IMR-90 (cell line): ENCODE measurements around the gene TP53BP2. TPM values are rescaled to one million over a fixed set of nuclear protein-coding genes. Genes with fewer than 3 reads are reported as not detected.

Source experiments
- ATAC-seq: fragments of 200-7000 bp; cut with Tn5 transposase; 2 replicates; pipeline ENCODE4 v1.9.1; 2020; ENCODE audit warnings: low read depth, mild to moderate bottlenecking, moderate library complexity
- BruUV-seq: library from RNA; stranded (reverse); fragments of 400-500 nt; replicated peaks from 2 replicates; lab custom pipeline; 2021; lab: Mats Ljungman, UMichigan
- CTCF ChIA-PET: fragments of 300-600 bp; formaldehyde crosslinking; extraction: SDS; loops from one replicate; lab custom pipeline; 2021; ENCODE audit warnings: antibody characterized with exemption; lab: Yijun Ruan, JAX
- POLR2A ChIA-PET: fragments of 300-600 bp; sonication (Branson Sonifier 250); formaldehyde crosslinking; loops from one replicate; lab custom pipeline; 2022; ENCODE audit warnings: antibody characterized with exemption; ENCODE audit not compliant: unreplicated experiment; lab: Charles Lee
- DNase-seq: peaks from one replicate; pipeline ENCODE4 v3.0.0; 2013
- H2AFZ ChIP-seq: replicated peaks from 2 replicates; pipeline ENCODE3; 2013; ENCODE audit warnings: low read length, mild to moderate bottlenecking; ENCODE audit not compliant: poor library complexity
- H2AK5ac ChIP-seq: 2 replicates; pipeline ENCODE4 v1.6.1; 2013; ENCODE audit warnings: low read depth, low read length, inconsistent platforms
- H2AK9ac ChIP-seq: replicated peaks from 2 replicates; pipeline ENCODE3; 2013; ENCODE audit warnings: mild to moderate bottlenecking, low read depth, low read length, moderate library complexity; ENCODE audit not compliant: poor library complexity
- H2BK120ac ChIP-seq: 2 replicates; pipeline ENCODE4 v1.6.1; 2013; ENCODE audit warnings: low read depth, low read length, inconsistent platforms
- H2BK15ac ChIP-seq: 3 replicates; pipeline ENCODE4 v1.6.1; 2013; ENCODE audit warnings: low read depth, low read length, inconsistent platforms
- H2BK20ac ChIP-seq: 2 replicates; pipeline ENCODE4 v1.6.1; 2013; ENCODE audit warnings: low read depth, mild to moderate bottlenecking, inconsistent platforms, low read length, moderate library complexity
- H2BK5ac ChIP-seq: 2 replicates; pipeline ENCODE4 v1.6.1; 2013; ENCODE audit warnings: mild to moderate bottlenecking, low read depth, low read length, inconsistent platforms; ENCODE audit not compliant: poor library complexity, severe bottlenecking
- H3K14ac ChIP-seq: replicated peaks from 2 replicates; pipeline ENCODE4 v1.6.1; 2013; ENCODE audit warnings: low read depth, low read length, inconsistent platforms
- H3K18ac ChIP-seq: 2 replicates; pipeline ENCODE4 v1.6.1; 2013; ENCODE audit warnings: low read depth, low read length, control low read depth
- H3K23ac ChIP-seq: 2 replicates; pipeline ENCODE4 v1.6.1; 2013; ENCODE audit warnings: low read depth, low read length, inconsistent platforms
- H3K27ac ChIP-seq: 2 replicates; pipeline ENCODE4 v1.5.1; 2013; ENCODE audit warnings: mild to moderate bottlenecking, control low read depth, low read length; ENCODE audit not compliant: insufficient read depth
- H3K27me3 ChIP-seq: 2 replicates; pipeline ENCODE4 v1.6.1; 2013; ENCODE audit warnings: low read length; ENCODE audit not compliant: control insufficient read depth, insufficient read depth
- H3K36me3 ChIP-seq: 2 replicates; pipeline ENCODE4 v1.6.1; 2013; ENCODE audit warnings: low read length, mixed read lengths; ENCODE audit not compliant: control insufficient read depth, insufficient read depth
- H3K4ac ChIP-seq: 2 replicates; pipeline ENCODE4 v1.6.1; 2013; ENCODE audit warnings: low read depth, low read length, inconsistent platforms
- H3K4me1 ChIP-seq: 2 replicates; pipeline ENCODE4 v1.6.1; 2013; ENCODE audit warnings: low read length, mixed read lengths; ENCODE audit not compliant: control insufficient read depth, insufficient read depth
- H3K4me2 ChIP-seq: 2 replicates; pipeline ENCODE4 v1.6.1; 2013; ENCODE audit warnings: low read depth, mild to moderate bottlenecking, control low read depth, low read length, moderate library complexity
- H3K4me3 ChIP-seq: 2 replicates; pipeline ENCODE4 v1.5.1; 2013; ENCODE audit warnings: low read depth, mild to moderate bottlenecking, control low read depth, low read length, moderate library complexity; ENCODE audit not compliant: insufficient read depth
- H3K56ac ChIP-seq: 2 replicates; pipeline ENCODE4 v1.6.1; 2013; ENCODE audit warnings: low read length, inconsistent platforms; ENCODE audit not compliant: insufficient read depth; ENCODE audit errors: extremely low read depth
- H3K79me1 ChIP-seq, 2 experiments: 2 replicates each; pipeline ENCODE4 v1.6.1; 2013; ENCODE audit warnings: low read length in 2 of 2, inconsistent platforms in 1 of 2, low read depth in 1 of 2
- H3K9ac ChIP-seq: 2 replicates; pipeline ENCODE4 v1.6.1; 2013; ENCODE audit warnings: low read depth, low read length, control low read depth
- H3K9me1 ChIP-seq: 2 replicates; pipeline ENCODE4 v1.6.1; 2013; ENCODE audit warnings: low read length, inconsistent platforms; ENCODE audit not compliant: insufficient read depth
- H3K9me3 ChIP-seq: 2 replicates; pipeline ENCODE4 v1.6.1; 2013; ENCODE audit warnings: low read length; ENCODE audit not compliant: control insufficient read depth, insufficient read depth
- H4K20me1 ChIP-seq: 2 replicates; pipeline ENCODE4 v1.6.1; 2013; ENCODE audit warnings: low read length, inconsistent platforms; ENCODE audit not compliant: insufficient read depth
- H4K5ac ChIP-seq: 2 replicates; pipeline ENCODE4 v1.6.1; 2013; ENCODE audit warnings: mild to moderate bottlenecking, low read depth, low read length, control low read depth
- H4K8ac ChIP-seq, 2 experiments: 2 replicates each; pipeline ENCODE4 v1.6.1; 2013; ENCODE audit warnings: low read depth in 2 of 2, low read length in 2 of 2, control low read depth in 1 of 2, inconsistent platforms in 1 of 2
- H4K91ac ChIP-seq: 2 replicates; pipeline ENCODE4 v1.6.1; 2013; ENCODE audit warnings: low read depth, low read length, inconsistent platforms; ENCODE audit not compliant: insufficient read depth
- BHLHE40 ChIP-seq: fragments of 150-350 bp; IDR thresholded peaks from 2 replicates; pipeline ENCODE4 v1.6.1; 2016; ENCODE audit warnings: mild to moderate bottlenecking, low read depth, low read length
- CEBPB ChIP-seq: IDR thresholded peaks from 2 replicates; pipeline ENCODE4 v1.6.1; 2012; ENCODE audit warnings: low read depth, low read length, improper control_type of control experiment
- FOS ChIP-seq: fragments of 150-350 bp; IDR thresholded peaks from 2 replicates; pipeline ENCODE4 v1.6.1; 2016; ENCODE audit warnings: low read depth, low read length
- MAFK ChIP-seq: IDR thresholded peaks from 2 replicates; pipeline ENCODE4 v1.6.1; 2012; ENCODE audit warnings: low read depth, low read length, improper control_type of control experiment
- MAZ ChIP-seq: IDR thresholded peaks from 2 replicates; pipeline ENCODE4 v1.6.1; 2012; ENCODE audit warnings: low read depth, mild to moderate bottlenecking, low read length, improper control_type of control experiment, moderate library complexity, borderline replicate concordance
- MXI1 ChIP-seq: IDR thresholded peaks from 2 replicates; pipeline ENCODE4 v1.6.1; 2012; ENCODE audit warnings: low read depth, mild to moderate bottlenecking, low read length, moderate library complexity, borderline replicate concordance
- NFE2L2 ChIP-seq: fragments of 150-350 bp; IDR thresholded peaks from 2 replicates; pipeline ENCODE4 v1.6.1; 2016; ENCODE audit warnings: low read depth, mild to moderate bottlenecking, low read length
- RAD21 ChIP-seq: IDR thresholded peaks from 2 replicates; pipeline ENCODE4 v1.6.1; 2012; ENCODE audit warnings: low read length, improper control_type of control experiment
- RCOR1 ChIP-seq: IDR thresholded peaks from 2 replicates; pipeline ENCODE4 v1.6.1; 2012; ENCODE audit warnings: mild to moderate bottlenecking, low read length, improper control_type of control experiment; ENCODE audit not compliant: insufficient replicate concordance
- RFX5 ChIP-seq: IDR thresholded peaks from 2 replicates; pipeline ENCODE4 v1.8.0; 2012; ENCODE audit warnings: low read depth, mild to moderate bottlenecking, low read length, moderate library complexity
- SMC3 ChIP-seq: fragments of 150-350 bp; IDR thresholded peaks from 2 replicates; pipeline ENCODE4 v1.6.1; 2016; ENCODE audit warnings: low read depth, mild to moderate bottlenecking, antibody characterized with exemption, low read length, moderate library complexity
- USF2 ChIP-seq: fragments of 150-350 bp; IDR thresholded peaks from 2 replicates; pipeline ENCODE4 v1.6.1; 2017; ENCODE audit warnings: mild to moderate bottlenecking, antibody characterized with exemption, low read length, low read depth
- WGBS, 2 experiments: methylation state at CpG; one replicate each; pipeline versions ENCODE4 v1.1.5 to v1.1.7; 2013; ENCODE audit warnings: missing lambda C conversion rate in 2 of 2; ENCODE audit not compliant: insufficient read length in 1 of 2; ENCODE audit errors: extremely low coverage in 2 of 2; 5-methylcytosine and 5-hydroxymethylcytosine counted together
- dilution Hi-C: fragments of 300-500 bp; cut with HindIII; formaldehyde crosslinking; loops from one replicate; pipeline ENCODE4 v1.14.3; 2018; ENCODE audit warnings: low sequenced_read_pairs; ENCODE audit not compliant: unreplicated experiment
- in situ Hi-C: fragments of 300-500 bp; cut with MboI; formaldehyde crosslinking; loops from 3 replicates; pipeline ENCODE4 v1.14.3; 2019; ENCODE audit warnings: low sequenced_read_pairs, inconsistent platforms, mixed read lengths
- intact Hi-C: fragments of 100-400 bp; cut with micrococcal nuclease; formaldehyde crosslinking; loops from 2 replicates; pipeline ENCODE4 v1.10.0; 2022
- polyA plus RNA-seq, 3 experiments: library from polyadenylated mRNA; depleted of rRNA; stranded (reverse); fragments of >200 nt; gene quantifications; 2 replicates each; pipeline ENCODE4 v1.2.3, GENCODE V29; 2012; ENCODE audit warnings: low replicate concordance in 1 of 3
- total RNA-seq: library from RNA; depleted of rRNA; stranded (reverse); fragments of >200 nt; gene quantifications from 2 replicates; pipeline ENCODE4 v1.2.3, GENCODE V29; 2012
- TF ChIP-seq, protein P1 (sequence below): conservative IDR thresholded peaks from 2 replicates; pipeline ENCODE4 v1.5.1; 2012; ENCODE audit warnings: mild to moderate bottlenecking, low read depth, low read length, improper control_type of control experiment

The TP53BP2 gene
- total and polyA plus RNA-seq, 2 of the 4 experiments (the other 2 are of a cell fraction): 19.9 to 35.0 TPM

DNA sequence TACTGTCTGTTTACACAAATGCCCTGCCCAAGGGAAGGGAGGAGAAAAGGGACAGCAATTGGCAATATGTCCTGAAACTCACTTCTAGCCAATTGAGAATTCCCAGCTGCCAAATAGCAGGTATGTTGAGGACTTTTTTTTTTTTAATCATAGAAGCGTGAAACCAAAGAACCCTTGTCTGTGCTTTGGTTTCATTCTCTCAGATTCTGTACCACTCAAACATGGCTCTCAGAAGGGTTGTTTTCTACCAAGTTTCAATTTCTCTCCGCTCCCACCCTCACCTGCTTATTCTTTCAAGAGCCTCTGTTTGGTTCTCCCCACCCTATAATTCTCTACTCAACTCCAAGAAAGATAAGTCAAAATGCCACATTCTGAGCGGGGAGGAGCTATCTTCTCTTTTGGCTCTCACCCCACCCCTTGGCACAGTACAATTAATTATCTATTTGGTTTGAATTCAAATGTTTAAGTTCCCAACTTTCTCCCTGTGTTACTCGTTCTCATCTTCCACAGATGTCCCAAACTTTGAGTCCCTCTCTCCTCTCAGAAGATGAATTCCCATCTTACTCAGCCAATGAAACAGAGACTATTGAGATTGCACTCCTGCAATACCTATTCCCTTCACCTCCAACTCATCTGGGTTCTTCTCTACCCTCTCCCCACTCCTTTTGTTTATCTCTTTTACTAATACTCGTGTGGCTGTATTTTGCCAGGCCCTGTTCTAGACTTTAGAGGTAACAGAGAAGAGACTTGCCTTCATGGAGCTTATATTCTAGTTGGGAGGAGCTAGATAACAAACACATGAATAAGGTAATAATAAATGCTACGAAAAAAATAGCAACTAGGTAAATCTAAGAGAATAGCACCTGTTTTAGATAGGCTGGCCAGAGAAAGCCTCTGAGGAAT lies 3.9 kb upstream of the TP53BP2 start:
- H3K14ac ChIP-seq: no peak overlapping the region
- H3K9me1 ChIP-seq: peaks cover 5% of the 10 kb centered on the region; the same call in 1 of the 2 replicates
- H3K4ac ChIP-seq: no peak overlapping the region
- H3K4me1 ChIP-seq: peaks cover 7% of the 10 kb centered on the region
- in situ Hi-C loops: no loop called here
- DNase-seq (no peak), ATAC-seq (no peak)
- POLR2A ChIA-PET: no interaction called here
- H3K9me3 ChIP-seq: no peaks in the 10 kb centered on the region
- no peak overlapping the region for H3K4me3 ChIP-seq
- H3K56ac ChIP-seq: no peak overlapping the region
- BruUV-seq: no TSS peak
- no peak overlapping the region for H2BK15ac ChIP-seq
- no CpG with 5 or more reads among the region's 6 CpGs for WGBS, 2 experiments
- no peaks in the 10 kb centered on the region for H3K27me3 ChIP-seq
- dilution Hi-C loops: no loop called here
- H3K9ac ChIP-seq: no peak overlapping the region
- no peaks in the 10 kb centered on the region for H3K36me3 ChIP-seq
- no peak overlapping the region for H3K4me2 ChIP-seq
- no peak overlapping the region for H2AK9ac ChIP-seq
- H2AK5ac ChIP-seq: no peak overlapping the region
- H2BK120ac ChIP-seq: no peak overlapping the region
- intact Hi-C loops: loop anchor here (5.0 kb wide), 1 partner anchor 38 kb away; no protein-coding TSS in a partner anchor
- H2AFZ ChIP-seq: no peak overlapping the region
- H3K23ac ChIP-seq: no peak overlapping the region
- H4K91ac ChIP-seq: no peak overlapping the region
- H2BK20ac ChIP-seq: no peak overlapping the region
- no peak overlapping the region for H3K27ac ChIP-seq
- CTCF ChIA-PET: interaction anchor here (0.6 kb wide), 1 partner anchor 118 kb away, joined by 3 read pairs; no protein-coding TSS in a partner anchor
- H4K20me1 ChIP-seq: peaks cover 6% of the 10 kb centered on the region; the same call in 1 of the 2 replicates
- peaks cover 4 to 13% of the 10 kb centered on the region in 2 experiments; a peak in 2 of 4 replicates for H3K79me1 ChIP-seq
- no peak overlapping the region for H3K18ac ChIP-seq
- no peak overlapping the region for H2BK5ac ChIP-seq
- no peak overlapping the region for H4K5ac ChIP-seq
- H4K8ac ChIP-seq: no peak overlapping the region
- TF ChIP-seq USF2 (no peak), RFX5 (no peak), FOS (no peak), SMC3 (no peak), RAD21 (no peak), BHLHE40 (no peak), NFE2L2 (no peak), MAZ (no peak), MAFK (no peak), CEBPB (no peak), RCOR1 (no peak), MXI1 (no peak)
- TF ChIP-seq, protein P1, sequence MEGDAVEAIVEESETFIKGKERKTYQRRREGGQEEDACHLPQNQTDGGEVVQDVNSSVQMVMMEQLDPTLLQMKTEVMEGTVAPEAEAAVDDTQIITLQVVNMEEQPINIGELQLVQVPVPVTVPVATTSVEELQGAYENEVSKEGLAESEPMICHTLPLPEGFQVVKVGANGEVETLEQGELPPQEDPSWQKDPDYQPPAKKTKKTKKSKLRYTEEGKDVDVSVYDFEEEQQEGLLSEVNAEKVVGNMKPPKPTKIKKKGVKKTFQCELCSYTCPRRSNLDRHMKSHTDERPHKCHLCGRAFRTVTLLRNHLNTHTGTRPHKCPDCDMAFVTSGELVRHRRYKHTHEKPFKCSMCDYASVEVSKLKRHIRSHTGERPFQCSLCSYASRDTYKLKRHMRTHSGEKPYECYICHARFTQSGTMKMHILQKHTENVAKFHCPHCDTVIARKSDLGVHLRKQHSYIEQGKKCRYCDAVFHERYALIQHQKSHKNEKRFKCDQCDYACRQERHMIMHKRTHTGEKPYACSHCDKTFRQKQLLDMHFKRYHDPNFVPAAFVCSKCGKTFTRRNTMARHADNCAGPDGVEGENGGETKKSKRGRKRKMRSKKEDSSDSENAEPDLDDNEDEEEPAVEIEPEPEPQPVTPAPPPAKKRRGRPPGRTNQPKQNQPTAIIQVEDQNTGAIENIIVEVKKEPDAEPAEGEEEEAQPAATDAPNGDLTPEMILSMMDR: no peak
